Measurements from ENCODE around the gene MAB21L4. TPM values are rescaled to one million over a fixed set of nuclear protein-coding genes. Genes with fewer than 3 reads are reported as not detected.

MAB21L4 gene
- 1.4 and 5.9 TPM in 2 replicates for total RNA-seq

DNA sequence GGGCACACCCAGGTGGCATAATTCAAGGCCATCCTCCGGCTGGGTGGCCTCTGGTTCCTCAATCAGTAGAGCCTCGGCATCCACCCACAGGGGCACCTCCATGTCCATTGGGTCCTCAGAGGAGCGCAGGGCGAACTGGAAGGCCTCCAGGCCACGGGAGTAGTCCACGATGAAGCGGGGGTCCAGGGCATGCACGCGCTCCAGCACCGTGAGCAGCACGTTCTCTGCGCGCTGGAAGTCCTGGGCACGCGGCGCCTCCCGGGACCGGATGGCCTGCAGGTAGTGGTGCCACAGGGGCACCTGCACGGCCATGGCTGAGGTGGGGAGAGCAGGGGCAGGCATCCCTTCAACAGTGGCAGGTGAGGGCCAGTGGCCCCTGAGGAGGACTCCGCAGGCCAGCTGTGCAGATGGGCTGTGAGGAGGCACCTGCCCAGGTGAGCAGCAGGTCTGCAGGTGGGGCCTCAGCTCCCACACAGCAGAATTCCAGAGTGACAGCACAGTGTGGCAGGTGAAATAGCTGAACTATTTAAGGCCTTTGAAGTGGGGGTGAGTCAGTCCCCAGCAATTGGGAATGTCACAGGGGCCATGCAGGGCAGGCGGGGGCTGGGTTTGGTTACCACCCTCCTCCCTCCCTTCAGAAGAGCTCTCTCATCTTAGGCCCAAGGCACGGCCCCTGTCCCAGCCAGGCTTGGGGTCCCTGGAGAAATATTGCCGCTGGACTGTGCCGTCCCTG, at the start of gene MAB21L4:
TSS of gene MAB21L4 (minus strand) at position 501 of the 733 bp plus-strand sequence. CDS start at position 342, 159 bp downstream.

DNA sequence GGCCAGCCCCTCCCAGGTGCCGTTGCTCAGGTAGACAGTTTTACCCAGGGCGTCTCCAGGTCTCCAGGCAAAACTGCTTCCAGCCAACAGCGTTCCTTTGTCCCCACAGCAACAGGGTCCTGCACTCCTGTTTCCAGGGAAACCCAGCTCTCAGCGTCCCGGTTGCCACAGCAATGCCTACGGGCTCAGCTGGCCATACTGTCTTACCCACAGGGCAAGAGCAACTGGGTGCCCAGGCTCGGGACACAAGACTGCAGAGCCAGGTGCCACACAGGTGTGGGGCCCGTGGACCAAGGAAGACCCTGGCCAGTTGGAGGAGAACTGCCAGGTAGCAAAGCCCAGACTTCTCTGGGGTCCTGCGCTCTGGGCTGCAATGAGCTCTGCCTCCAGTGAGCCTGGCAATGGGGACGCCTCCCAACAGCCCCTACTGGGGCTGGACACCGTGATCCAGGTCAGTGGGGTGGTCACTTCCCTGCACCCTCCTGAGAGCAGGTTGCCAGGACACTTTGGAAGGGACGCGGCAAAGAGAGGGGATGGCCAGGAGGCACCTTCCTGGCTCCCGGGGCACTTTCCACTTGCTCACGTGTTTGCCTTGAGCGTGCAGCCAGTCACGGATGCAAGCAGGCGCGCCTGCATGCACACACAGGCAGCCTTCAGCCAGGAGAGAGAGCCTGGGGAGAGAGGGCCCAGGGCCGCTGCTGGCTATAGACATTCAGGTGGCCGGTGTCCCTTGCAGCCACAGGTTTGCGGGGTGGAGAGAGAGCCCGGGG, 10.4 kb upstream of the MAB21L4 start, which contains the start of gene CROCC2:
TSS of gene CROCC2 (plus strand) at position 196 of the 770 bp plus-strand sequence. CDS start at position 374, 178 bp downstream.

DNA sequence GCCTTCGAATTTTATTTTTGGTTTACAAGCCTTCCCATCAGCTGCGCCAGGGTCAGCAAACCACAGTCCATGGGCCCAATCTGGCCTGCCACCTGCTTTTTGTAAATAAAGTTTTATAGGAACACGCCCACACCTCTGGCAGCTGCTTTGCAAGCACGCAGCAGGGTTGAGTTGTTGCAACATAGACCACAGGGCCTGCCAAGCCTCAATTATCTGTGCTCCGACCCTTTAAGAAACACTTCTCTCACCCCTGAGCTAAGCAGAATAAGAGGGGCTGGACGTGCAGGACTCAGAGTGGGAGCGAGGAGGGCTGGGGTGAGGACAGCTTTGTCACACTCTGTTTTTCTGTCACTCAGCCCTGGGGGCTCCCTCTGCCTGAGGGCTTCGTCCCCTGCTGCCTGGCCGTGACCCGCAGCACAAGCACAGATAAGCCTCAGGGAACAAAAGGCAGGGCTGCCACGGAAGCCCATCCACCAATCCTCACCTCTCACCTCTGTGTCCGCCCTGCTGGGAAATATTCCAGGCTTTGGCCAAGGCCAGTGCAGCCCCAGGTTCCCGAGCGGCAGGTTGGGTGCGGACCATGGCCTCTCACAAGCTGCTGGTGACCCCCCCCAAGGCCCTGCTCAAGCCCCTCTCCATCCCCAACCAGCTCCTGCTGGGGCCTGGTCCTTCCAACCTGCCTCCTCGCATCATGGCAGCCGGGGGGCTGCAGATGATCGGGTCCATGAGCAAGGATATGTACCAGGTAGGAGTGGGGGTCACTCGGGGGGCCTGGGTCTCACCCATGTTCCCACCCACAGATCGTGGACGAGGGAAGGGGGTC, 27.5 kb downstream of the MAB21L4 start, which contains the start of gene AGXT:
TSS of gene AGXT (plus strand) at position 539 of the 823 bp plus-strand sequence. CDS start at position 581, 42 bp downstream.

Other genes starting within 250 kb of the MAB21L4 start
- not detected in 2 replicates for gene AQP12B, start 213.3 kb downstream of the MAB21L4 start, total RNA-seq
- gene AQP12A, start 204.3 kb downstream of the MAB21L4 start, total RNA-seq = not detected in 2 replicates
- 0.07 TPM in 1 of 2 replicates, not detected in the other for gene KIF1A, start 75.9 kb downstream of the MAB21L4 start, total RNA-seq
- not detected in 2 replicates for gene AGXT, start 27.3 kb downstream of the MAB21L4 start, total RNA-seq
- gene CROCC2, start 10.2 kb upstream of the MAB21L4 start, total RNA-seq = not detected in 2 replicates
- gene SNED1, start 102.5 kb upstream of the MAB21L4 start, total RNA-seq = under 0.01 and 0.28 TPM in 2 replicates
- gene MTERF4, start 206.1 kb upstream of the MAB21L4 start, total RNA-seq = 25.3 and 37.0 TPM in 2 replicates

All from nasal cavity respiratory epithelium epithelial cell of viscerocranial mucosa (primary cell).